ENCODE measurements around the gene CENPK.
A peak's percentile ranks its signal among the peaks of the same experiment; 100 is the strongest.
"Not testable (repeated sequence)": the region's sequence is repeated elsewhere in the genome, so short reads cannot be mapped to it uniquely, and the experiment has no call there.

The CENPK gene

GRCh38 chr5:65512170-65512937 lies 50.6 kb downstream of the CENPK start:
- no peak for DNase-seq (ENCODE audit: extremely low spot score, insufficient read length, low read depth)
- no peak for FAIRE-seq

- DNase-seq (ENCODE audit: extremely low spot score, insufficient read length, low read depth) (no peak), FAIRE-seq (no peak)
These were observed 54.0 kb downstream of the CENPK start for GRCh38 chr5:65508978-65509377.

DNA sequence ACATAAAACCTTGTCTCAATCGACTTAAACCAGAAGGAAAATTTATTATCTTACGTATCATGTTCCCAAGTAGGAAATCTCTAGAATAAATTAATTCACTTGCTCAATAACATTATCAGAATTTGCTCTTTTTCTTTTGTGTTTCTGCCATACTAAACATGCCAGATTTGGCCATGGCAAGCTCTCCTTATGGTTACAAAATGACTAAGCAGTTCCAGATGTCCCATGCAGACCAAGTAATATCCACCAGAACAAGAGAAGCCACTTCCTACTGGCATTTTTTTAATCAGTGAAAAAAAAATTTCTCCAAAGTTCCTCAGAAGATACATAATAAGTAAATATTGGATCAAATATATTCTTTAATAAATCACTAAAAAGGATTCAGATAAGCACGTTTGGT lies 56.0 kb downstream of the CENPK start:
- FAIRE-seq = no peak
- DNase-seq (ENCODE audit: extremely low spot score, insufficient read length, low read depth) = no peak

- FAIRE-seq (no peak), DNase-seq (ENCODE audit: extremely low spot score, insufficient read length, low read depth) (no peak)
These were observed 73.8 kb downstream of the CENPK start for GRCh38 chr5:65489119-65489518.

GRCh38 chr5:65488038-65488687 lies 74.8 kb downstream of the CENPK start:
- FAIRE-seq = not testable (repeated sequence)

GRCh38 chr5:65486803-65487202 lies 76.2 kb downstream of the CENPK start:
- DNase-seq (ENCODE audit: extremely low spot score, insufficient read length, low read depth); FAIRE-seq: not testable (repeated sequence)

More at GRCh38 chr5:65488038-65488687, 74.8 kb downstream of the CENPK start:
- DNase-seq (ENCODE audit: extremely low spot score, insufficient read length, low read depth) = not testable (repeated sequence)

GRCh38 chr5:65485405-65485804 lies 77.6 kb downstream of the CENPK start:
- DNase-seq (ENCODE audit: extremely low spot score, insufficient read length, low read depth) = no peak
- FAIRE-seq = no peak

- FAIRE-seq (peak; percentile 84), DNase-seq (ENCODE audit: extremely low spot score, insufficient read length, low read depth) (no peak)
These were observed 79.2 kb downstream of the CENPK start for GRCh38 chr5:65483546-65484346.

GRCh38 chr5:65482736-65483545 lies 80.0 kb downstream of the CENPK start:
- FAIRE-seq = peak; percentile 78
- no peak for DNase-seq (ENCODE audit: extremely low spot score, insufficient read length, low read depth)

GRCh38 chr5:65482296-65482735 lies 80.7 kb downstream of the CENPK start:
- peak; percentile 15 for FAIRE-seq
- DNase-seq (ENCODE audit: extremely low spot score, insufficient read length, low read depth) = no peak

DNA sequence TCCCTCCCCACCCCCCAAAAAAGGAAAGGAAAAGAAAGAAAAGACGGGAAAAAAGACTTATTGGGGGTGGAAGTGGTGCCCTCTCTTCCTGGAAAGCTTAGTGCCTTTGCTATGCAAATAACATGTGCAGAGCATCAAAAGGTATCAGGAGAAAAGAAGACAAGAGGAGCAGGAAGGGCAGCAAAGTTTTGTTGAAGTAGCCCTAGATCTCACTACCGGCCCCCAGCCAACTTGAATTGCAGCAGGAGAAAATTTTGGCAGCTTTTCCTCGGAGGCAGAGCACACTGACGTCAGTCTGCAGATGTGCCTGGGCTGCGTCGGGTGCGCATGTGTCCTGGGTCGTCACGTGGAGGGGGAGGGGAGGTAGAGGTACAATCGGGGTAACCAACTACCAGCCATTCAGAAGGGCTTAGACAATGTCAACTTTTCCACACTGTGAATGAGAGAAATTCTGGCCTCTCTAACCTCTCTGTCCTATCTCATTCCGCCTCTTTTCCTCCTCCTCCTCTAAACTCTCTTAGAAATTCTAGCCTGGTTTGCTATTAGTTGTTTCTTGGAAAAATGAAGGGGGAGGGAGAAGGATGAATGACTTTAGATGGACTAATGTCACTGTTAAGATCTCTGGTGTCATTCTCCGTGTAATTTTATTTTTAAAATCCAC lies 81.2 kb downstream of the CENPK start, which contains the start of gene ADAMTS6:
ADAMTS6 (minus strand) TSS at position 286 of the 661 bp plus-strand sequence. CDS start 8,247 bp downstream, outside the sequence.
- FAIRE-seq = peak; percentile 92

DNA sequence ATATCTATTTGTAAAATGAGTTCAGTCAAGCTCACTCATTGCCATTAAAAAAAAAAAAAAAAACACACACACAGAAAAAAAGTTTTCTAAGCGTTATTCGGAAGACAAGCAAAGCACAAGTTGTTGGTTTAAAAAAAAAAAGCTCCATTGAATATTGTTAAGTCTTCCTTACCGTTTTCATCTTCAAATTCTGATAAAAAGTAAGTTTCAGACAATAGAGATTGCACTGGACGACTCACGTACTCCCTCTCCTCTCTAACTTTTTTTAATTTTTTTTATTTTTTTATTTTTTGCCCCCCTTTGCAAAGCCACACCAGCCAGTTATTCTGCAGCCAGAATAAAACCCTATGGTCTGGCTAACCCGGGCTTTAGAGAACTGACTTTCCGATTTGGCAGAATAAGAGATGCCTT lies 81.8 kb downstream of the CENPK start:
- no peak for DNase-seq (ENCODE audit: extremely low spot score, insufficient read length, low read depth)
- no peak for FAIRE-seq

More for the DNA sequence above, 81.2 kb downstream of the CENPK start, which contains the start of gene ADAMTS6:
- DNase-seq (ENCODE audit: extremely low spot score, insufficient read length, low read depth) = peak; percentile 28

DNA sequence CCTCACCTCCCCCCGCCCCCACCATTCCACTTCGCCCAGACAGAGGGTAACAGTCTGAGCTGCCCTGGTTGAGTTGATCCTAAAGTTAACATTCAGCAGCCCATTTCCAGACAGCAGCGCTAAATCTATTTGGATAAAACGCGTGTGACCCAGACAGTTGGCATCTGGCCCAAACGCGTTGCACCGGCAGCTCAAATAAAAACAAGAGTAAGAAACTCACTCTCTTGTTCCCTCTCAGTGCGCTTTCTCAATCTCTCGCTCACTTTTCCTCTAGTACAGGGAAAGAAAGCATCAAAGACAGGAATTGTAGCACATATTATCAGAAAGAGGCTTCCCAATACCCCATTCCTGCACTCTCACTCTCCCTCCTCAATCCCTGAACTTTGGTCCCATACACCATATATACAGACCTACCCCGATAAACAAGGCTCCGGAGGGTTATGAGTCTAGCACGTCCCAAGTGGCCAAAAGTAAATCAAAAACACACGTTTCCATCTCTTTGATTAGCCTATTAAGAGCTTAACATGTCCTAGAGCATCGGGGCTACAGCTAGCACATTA lies 82.6 kb downstream of the CENPK start:
- DNase-seq (ENCODE audit: extremely low spot score, insufficient read length, low read depth) = no peak
- FAIRE-seq = peak; percentile 77

DNA sequence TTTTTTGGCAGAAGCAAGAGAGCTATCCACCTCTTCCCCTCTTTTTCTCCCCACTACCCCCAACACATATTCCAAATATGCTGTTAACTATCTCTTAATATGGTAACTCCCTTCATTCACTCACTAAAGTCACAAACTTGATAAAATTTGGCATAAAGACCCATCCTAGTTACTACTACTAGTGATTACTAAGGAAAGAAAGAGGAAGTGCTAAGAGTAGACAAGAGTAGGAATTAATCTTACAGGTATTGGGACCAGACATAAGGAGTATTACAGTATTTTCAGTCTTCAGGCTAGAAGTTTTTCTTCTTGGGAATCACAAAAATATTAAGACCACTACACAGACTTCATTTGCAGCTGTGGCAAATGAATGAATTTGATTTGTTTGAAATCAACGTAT lies 83.4 kb downstream of the CENPK start:
- no peak for FAIRE-seq
- no peak for DNase-seq (ENCODE audit: extremely low spot score, insufficient read length, low read depth)

- FAIRE-seq (no peak), DNase-seq (ENCODE audit: extremely low spot score, insufficient read length, low read depth) (no peak)
These were observed 84.6 kb downstream of the CENPK start for GRCh38 chr5:65478336-65478735.

GRCh38 chr5:65475895-65476294 lies 87.1 kb downstream of the CENPK start:
- FAIRE-seq (no peak), DNase-seq (ENCODE audit: extremely low spot score, insufficient read length, low read depth) (no peak)

GRCh38 chr5:65475336-65475735 lies 87.6 kb downstream of the CENPK start:
- FAIRE-seq = no peak
- no peak for DNase-seq (ENCODE audit: extremely low spot score, insufficient read length, low read depth)

GRCh38 chr5:65474130-65474711 lies 88.7 kb downstream of the CENPK start:
- DNase-seq (ENCODE audit: extremely low spot score, insufficient read length, low read depth) = no peak
- no peak for FAIRE-seq

Measured in GM18507 (cell line).